B cell (primary cell): ENCODE results near the gene LPCAT3. TPM values are rescaled to one million over a fixed set of nuclear protein-coding genes. Genes with fewer than 3 reads are reported as not detected.

Experiments used
- ATAC-seq: fragments of 200-7000 bp; cut with Tn5 transposase; one replicate; pipeline ENCODE4 v1.10.0; 2021; ENCODE audit warnings: low read depth, mild to moderate bottlenecking, moderate number of reproducible peaks, moderate library complexity
- CTCF ChIA-PET: fragments of 350-600 bp; sonication (Branson Sonifier 250); formaldehyde crosslinking; loops from one replicate; lab custom pipeline; 2021; ENCODE audit warnings: antibody characterized with exemption, inconsistent platforms; lab: Charles Lee
- POLR2A ChIA-PET: fragments of 350-600 bp; sonication (Branson Sonifier 250); formaldehyde crosslinking; loops from one replicate; lab custom pipeline; 2021; ENCODE audit warnings: antibody characterized with exemption; lab: Charles Lee
- DNase-seq: peaks from one replicate; pipeline ENCODE4 v3.0.0; 2013
- H2AFZ ChIP-seq: 2 replicates; pipeline ENCODE4 v1.6.1; 2012; ENCODE audit warnings: mild to moderate bottlenecking, low read depth, low read length; ENCODE audit not compliant: insufficient read depth, poor library complexity, severe bottlenecking
- H3K27ac ChIP-seq, 2 donors: 1 replicate in 1 of 2; 2 replicates in 1 of 2; pipeline ENCODE4 v1.5.1; 2012 to 2013; ENCODE audit warnings: low read length in 2 of 2, mild to moderate bottlenecking in 2 of 2, moderate library complexity in 1 of 2
- H3K27me3 ChIP-seq, 4 experiments: fragments of 200-600 bp in 1 of 4; sonication (generic) in 1 of 4; replicated peaks in 1 of 4; 1 replicate in 2 of 4; 2 replicates in 2 of 4; pipeline versions ENCODE4 v1.6.1 to v1.7.0; 2013 to 2016; ENCODE audit warnings: low read length in 3 of 4, mild to moderate bottlenecking in 2 of 4, mixed read lengths in 1 of 4, moderate library complexity in 1 of 4; ENCODE audit not compliant: insufficient read depth in 4 of 4, control insufficient read depth in 3 of 4; ENCODE audit errors: control extremely low read depth in 1 of 4
- H3K36me3 ChIP-seq, 2 experiments: replicated peaks in 1 of 2; 1 replicate in 1 of 2; 2 replicates in 1 of 2; pipeline versions ENCODE4 v1.6.1 to v1.7.1; 2013; ENCODE audit warnings: low read length in 1 of 2; ENCODE audit not compliant: insufficient read depth in 2 of 2, control insufficient read depth in 1 of 2; ENCODE audit errors: control extremely low read depth in 1 of 2, extremely low read depth in 1 of 2
- H3K4me1 ChIP-seq, 2 donors: fragments of 200-600 bp in 1 of 2; sonication (generic) in 1 of 2; 1 replicate in 1 of 2; 2 replicates in 1 of 2; pipeline versions ENCODE4 v1.5.1 to v1.6.1; 2013 to 2017; ENCODE audit warnings: low read length in 2 of 2; ENCODE audit not compliant: control insufficient read depth in 2 of 2, insufficient read depth in 2 of 2
- H3K4me2 ChIP-seq: replicated peaks from 2 replicates; pipeline ENCODE3; 2012; ENCODE audit warnings: mild to moderate bottlenecking, low read depth, low read length; ENCODE audit not compliant: poor library complexity, severe bottlenecking
- H3K4me3 ChIP-seq, 5 experiments: fragments of 200-600 bp in 1 of 5; sonication (generic) in 1 of 5; 1 replicate in 3 of 5; 2 replicates in 2 of 5; pipeline versions ENCODE4 v1.5.1 to v1.7.0; 2011 to 2016; ENCODE audit warnings: low read length in 4 of 5, mild to moderate bottlenecking in 4 of 5, low read depth in 2 of 5, control low read depth in 1 of 5, moderate library complexity in 1 of 5; ENCODE audit not compliant: insufficient read depth in 1 of 5; ENCODE audit errors: control extremely low read depth in 1 of 5, extremely low read depth in 1 of 5
- H3K79me2 ChIP-seq: fragments of 200-600 bp; sonication (generic); one replicate; pipeline ENCODE4 v1.6.0; 2016; ENCODE audit warnings: low read length; ENCODE audit not compliant: control insufficient read depth, insufficient read depth
- H3K9ac ChIP-seq: fragments of 200-600 bp; sonication (generic); 2 replicates; pipeline ENCODE4 v1.6.1; 2017; ENCODE audit warnings: mild to moderate bottlenecking, low read length, moderate library complexity
- H3K9me3 ChIP-seq, 3 donors: one replicate each; pipeline versions ENCODE4 v1.6.1 to v1.7.1; 2013; ENCODE audit warnings: low read length in 2 of 3; ENCODE audit not compliant: control insufficient read depth in 2 of 3, insufficient read depth in 1 of 3; ENCODE audit errors: control extremely low read depth in 1 of 3
- H4K20me1 ChIP-seq: 2 replicates; pipeline ENCODE4 v1.6.0; 2012; ENCODE audit warnings: mild to moderate bottlenecking, low read length; ENCODE audit not compliant: insufficient read depth, control insufficient read depth, poor library complexity, severe bottlenecking
- H3K27ac Mint-ChIP-seq: one replicate; pipeline ENCODE4 v1.8.0; 2021; ENCODE audit warnings: mixed read lengths
- H3K27me3 Mint-ChIP-seq: one replicate; pipeline ENCODE4 v1.8.0; 2021; ENCODE audit warnings: mixed read lengths
- H3K4me1 Mint-ChIP-seq: one replicate; pipeline ENCODE4 v1.8.0; 2021; ENCODE audit warnings: mixed read lengths
- H3K4me3 Mint-ChIP-seq: one replicate; pipeline ENCODE4 v1.8.0; 2021; ENCODE audit warnings: mixed read lengths
- H3K9me3 Mint-ChIP-seq: one replicate; pipeline ENCODE4 v1.8.0; 2022; ENCODE audit warnings: mixed read lengths; ENCODE audit not compliant: insufficient read depth
- CTCF ChIP-seq: fragments of 200-600 bp; IDR thresholded peaks from one replicate; pipeline ENCODE4 v1.8.0; 2022; ENCODE audit warnings: antibody characterized with exemption, mild to moderate bottlenecking
- EZH2 ChIP-seq: IDR thresholded peaks from 2 replicates; pipeline ENCODE4 v1.6.1; 2012; ENCODE audit warnings: borderline replicate concordance, low read depth, mild to moderate bottlenecking, moderate library complexity, low read length; ENCODE audit not compliant: insufficient read depth, poor library complexity, severe bottlenecking
- WGBS: methylation state at CpG from one replicate; pipeline ENCODE4 v1.1.5; 2013; ENCODE audit warnings: missing lambda C conversion rate; ENCODE audit not compliant: insufficient coverage; 5-methylcytosine and 5-hydroxymethylcytosine counted together
- intact Hi-C: fragments of 100-400 bp; cut with micrococcal nuclease; formaldehyde crosslinking; loops from one replicate; pipeline ENCODE4 v1.10.0; 2022
- polyA plus RNA-seq: library from polyadenylated mRNA; depleted of rRNA; stranded (reverse); fragments of >200 nt; gene quantifications from 2 replicates; pipeline ENCODE4 v1.2.3, GENCODE V29; 2012
- total RNA-seq, 2 donors: library from RNA; stranded (reverse); fragments of 120-200 nt in 1 of 2; gene quantifications; 1 replicate in 1 of 2; 2 replicates in 1 of 2; pipeline versions ENCODE4 v1.2.3 to v1.2.4, GENCODE V29; 2013 to 2022

LPCAT3 gene
- total and polyA plus RNA-seq, 2 donors (not counting 1 experiment from before 2014, with no cell fraction given): 17.6 to 26.2 TPM

GRCh38 chr12:7047306-7047705 lies 29.0 kb upstream of the LPCAT3 start:
- H4K20me1 ChIP-seq: no peaks in the 10 kb centered on the region
- intact Hi-C loops: no loop called here
- Mint-ChIP-seq H3K4me1 (peaks cover 6% of the 10 kb centered on the region), H3K9me3 (no peaks in the 10 kb centered on the region), H3K4me3 (no peak overlapping the region), H3K27me3 (peaks cover 10% of the 10 kb centered on the region), H3K27ac (no peak overlapping the region)
- no peaks in the 10 kb centered on the region for H3K79me2 ChIP-seq
- no peak overlapping the region for H3K9ac ChIP-seq
- H3K9me3 ChIP-seq: no peaks in the 10 kb centered on the region
- no peak overlapping the region for H3K27ac ChIP-seq
- TF ChIP-seq EZH2 (no peak), CTCF (no peak)
- 13% methylated on average over 2 of the region's 5 CpGs for WGBS
- H3K4me2 ChIP-seq: no peak overlapping the region
- no peaks in the 10 kb centered on the region for H3K4me1 ChIP-seq
- no peaks in the 10 kb centered on the region for H3K36me3 ChIP-seq
- no peak overlapping the region for H2AFZ ChIP-seq
- no peaks in the 10 kb centered on the region for H3K27me3 ChIP-seq
- no peak for DNase-seq
- CTCF ChIA-PET: no interaction called here
- POLR2A ChIA-PET: no interaction called here
- no peak overlapping the region for H3K4me3 ChIP-seq
- no peak for ATAC-seq

GRCh38 chr12:7046383-7047105 lies 28.3 kb upstream of the LPCAT3 start:
- no peak overlapping the region for H3K4me3 ChIP-seq
- TF ChIP-seq CTCF (no peak), EZH2 (no peak)
- no peaks in the 10 kb centered on the region for H3K36me3 ChIP-seq
- H4K20me1 ChIP-seq: no peaks in the 10 kb centered on the region
- Mint-ChIP-seq H3K27me3 (peaks cover 6% of the 10 kb centered on the region), H3K4me3 (no peak overlapping the region), H3K9me3 (no peaks in the 10 kb centered on the region), H3K4me1 (peaks cover 6% of the 10 kb centered on the region), H3K27ac (no peak overlapping the region)
- no peak overlapping the region for H3K9ac ChIP-seq
- POLR2A ChIA-PET: no interaction called here
- no peak overlapping the region for H3K4me2 ChIP-seq
- H2AFZ ChIP-seq: no peak overlapping the region
- DNase-seq (no peak), ATAC-seq (no peak)
- CTCF ChIA-PET: no interaction called here
- no peaks in the 10 kb centered on the region for H3K9me3 ChIP-seq
- 81% methylated on average over 4 of the region's 5 CpGs for WGBS
- no peaks in the 10 kb centered on the region for H3K4me1 ChIP-seq
- no peak overlapping the region for H3K27ac ChIP-seq
- H3K79me2 ChIP-seq: no peaks in the 10 kb centered on the region
- intact Hi-C loops: no loop called here
- no peaks in the 10 kb centered on the region for H3K27me3 ChIP-seq
